AG04449 (cell line): ENCODE results near the gene TMEM38B.

Experiments used
- CTCF ChIA-PET: fragments of 350-600 bp; formaldehyde crosslinking; extraction: SDS; loops from one replicate; lab custom pipeline; 2021; ENCODE audit warnings: antibody characterized with exemption; lab: Yijun Ruan, JAX
- POLR2A ChIA-PET: fragments of 400-600, 350-600 bp; formaldehyde crosslinking; extraction: SDS; loops from one replicate; lab custom pipeline; 2020; ENCODE audit warnings: antibody characterized with exemption, inconsistent platforms; lab: Yijun Ruan, JAX
- DNase-seq: peaks from one replicate; pipeline ENCODE4 v3.0.0-alpha.2; 2010; ENCODE audit warnings: low read depth, low spot score
- H3K4me3 ChIP-seq: 2 replicates; pipeline ENCODE4 v1.5.1; 2011; ENCODE audit warnings: low read depth, mild to moderate bottlenecking, control low read depth, low read length
- TF ChIP-seq, protein P1 (sequence below): IDR thresholded peaks from one replicate; pipeline ENCODE4 v1.5.1; 2011; ENCODE audit warnings: mild to moderate bottlenecking, moderate library complexity, low read length, control low read depth, inconsistent platforms; ENCODE audit not compliant: insufficient read depth; ENCODE audit errors: missing control alignments

Gene TMEM38B

DNA sequence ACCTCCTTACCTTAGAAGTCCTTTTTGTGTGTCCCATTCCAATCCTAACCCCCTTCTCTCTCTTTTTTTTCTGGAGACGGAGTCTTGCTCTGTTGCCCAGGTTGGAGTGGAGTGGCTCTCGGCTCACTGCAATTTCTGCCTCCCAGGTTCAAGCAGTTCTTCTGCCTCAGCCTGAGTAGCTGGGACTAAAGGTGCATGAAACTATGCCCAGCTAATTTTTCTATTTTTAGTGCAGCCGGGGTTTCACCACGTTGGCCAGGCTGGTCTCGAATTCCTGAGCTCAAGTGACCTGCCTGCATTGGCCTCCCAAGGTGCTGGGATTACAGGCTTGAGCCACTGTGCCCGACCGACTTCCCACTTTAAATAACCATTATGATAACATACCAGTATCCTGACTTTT is 17.5 kb downstream of the TMEM38B start:
- ChIA-PET POLR2A (no interaction called here), CTCF (interaction anchor here (1.0 to 2.0 kb wide), 2 partner anchors 9 to 14 kb away, joined by 3 to 6 read pairs; no protein-coding TSS in a partner anchor)
- no peak overlapping the region for H3K4me3 ChIP-seq
- TF ChIP-seq, protein P1, sequence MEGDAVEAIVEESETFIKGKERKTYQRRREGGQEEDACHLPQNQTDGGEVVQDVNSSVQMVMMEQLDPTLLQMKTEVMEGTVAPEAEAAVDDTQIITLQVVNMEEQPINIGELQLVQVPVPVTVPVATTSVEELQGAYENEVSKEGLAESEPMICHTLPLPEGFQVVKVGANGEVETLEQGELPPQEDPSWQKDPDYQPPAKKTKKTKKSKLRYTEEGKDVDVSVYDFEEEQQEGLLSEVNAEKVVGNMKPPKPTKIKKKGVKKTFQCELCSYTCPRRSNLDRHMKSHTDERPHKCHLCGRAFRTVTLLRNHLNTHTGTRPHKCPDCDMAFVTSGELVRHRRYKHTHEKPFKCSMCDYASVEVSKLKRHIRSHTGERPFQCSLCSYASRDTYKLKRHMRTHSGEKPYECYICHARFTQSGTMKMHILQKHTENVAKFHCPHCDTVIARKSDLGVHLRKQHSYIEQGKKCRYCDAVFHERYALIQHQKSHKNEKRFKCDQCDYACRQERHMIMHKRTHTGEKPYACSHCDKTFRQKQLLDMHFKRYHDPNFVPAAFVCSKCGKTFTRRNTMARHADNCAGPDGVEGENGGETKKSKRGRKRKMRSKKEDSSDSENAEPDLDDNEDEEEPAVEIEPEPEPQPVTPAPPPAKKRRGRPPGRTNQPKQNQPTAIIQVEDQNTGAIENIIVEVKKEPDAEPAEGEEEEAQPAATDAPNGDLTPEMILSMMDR = no peak
- no peak for DNase-seq

DNA sequence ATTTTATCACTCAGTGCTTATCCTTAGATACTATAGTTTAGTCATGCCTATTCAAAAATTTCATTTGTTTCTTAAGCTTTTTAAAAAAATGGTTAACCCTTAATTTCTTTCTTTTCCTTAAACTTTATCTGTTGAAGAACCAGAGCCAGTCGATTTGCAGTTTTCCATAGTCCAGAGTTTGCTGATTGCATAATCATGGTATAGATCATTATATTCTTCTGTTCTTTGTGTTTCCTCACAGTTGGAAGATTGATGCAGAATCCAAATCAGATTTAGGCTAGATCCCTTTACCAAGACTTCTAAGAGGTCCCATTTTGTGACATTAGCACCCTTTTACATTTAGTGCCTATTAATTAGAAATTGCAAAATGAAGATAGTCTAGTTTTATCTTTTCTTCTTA is 18.0 kb downstream of the TMEM38B start:
- DNase-seq = no peak
- ChIA-PET POLR2A (no interaction called here), CTCF (interaction anchor here (1.0 to 2.0 kb wide), 2 partner anchors 9 to 13 kb away, joined by 3 to 6 read pairs; no protein-coding TSS in a partner anchor)
- no peak overlapping the region for H3K4me3 ChIP-seq
- TF ChIP-seq, protein P1 = no peak

DNA sequence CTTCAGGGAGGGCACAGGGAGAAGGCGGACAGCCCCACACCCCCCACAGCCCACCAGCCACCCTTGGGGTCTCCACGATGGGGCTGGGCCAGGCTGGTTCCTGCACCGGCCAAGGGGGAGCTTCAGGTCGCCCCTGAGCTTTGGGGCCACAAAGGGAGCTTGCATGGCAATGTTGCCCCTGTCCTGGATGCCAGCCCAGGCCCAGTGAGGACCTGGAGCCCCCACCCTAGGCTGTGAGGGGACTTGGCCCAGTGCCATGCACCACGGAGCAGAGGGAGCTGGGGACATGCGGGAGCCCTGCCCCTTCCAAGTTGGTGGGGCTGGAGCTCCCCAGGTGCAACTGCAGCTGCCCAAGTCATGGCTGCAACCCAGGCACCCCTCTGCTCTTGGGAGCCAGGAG is 18.4 kb downstream of the TMEM38B start:
- ChIA-PET POLR2A (no interaction called here), CTCF (interaction anchor here (1.0 to 3.6 kb wide), 3 partner anchors 8 to 104 kb away, joined by 3 to 14 read pairs (median 6); no protein-coding TSS in a partner anchor)
- TF ChIP-seq, protein P1 = no peak
- no peak overlapping the region for H3K4me3 ChIP-seq
- DNase-seq = no peak

DNA sequence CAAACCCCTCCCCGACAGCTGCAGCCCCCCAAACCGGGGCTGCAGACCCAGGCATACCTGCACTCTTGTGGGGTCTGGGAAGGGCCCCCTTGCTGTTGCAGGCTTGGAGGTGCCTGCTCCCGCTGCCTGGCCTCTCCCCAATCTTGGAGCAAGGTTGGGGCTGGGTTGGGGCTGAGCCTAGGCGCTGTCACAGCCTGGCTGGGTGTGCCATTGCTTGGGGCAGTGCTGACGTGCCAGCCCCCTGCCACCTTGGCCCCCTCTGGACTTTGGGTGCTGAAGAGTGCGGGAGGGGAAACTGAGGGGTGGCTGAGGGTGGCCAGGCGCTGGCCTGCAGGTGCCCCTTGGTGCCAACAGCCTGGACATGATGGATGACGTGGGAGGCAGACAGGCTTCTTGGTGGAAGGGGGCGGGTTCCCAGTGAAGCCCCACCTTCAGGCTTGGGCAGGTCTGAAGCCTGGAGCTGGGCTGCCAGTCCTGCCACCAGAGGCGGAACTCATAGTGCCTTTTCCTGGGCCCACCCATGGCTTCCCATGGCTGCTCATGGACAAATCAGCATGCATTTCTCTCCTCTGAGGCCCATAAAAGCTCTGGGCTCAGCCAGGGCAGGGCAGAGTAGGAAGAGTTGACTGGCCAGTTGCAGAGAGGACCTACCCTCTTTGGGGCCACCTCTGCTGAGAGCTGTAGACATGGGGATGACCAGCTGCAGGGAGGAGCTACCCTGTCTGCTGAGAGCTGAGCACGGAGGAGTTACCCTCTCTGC is 19.1 kb downstream of the TMEM38B start:
- CTCF ChIA-PET = interaction anchor here (3.6 kb wide), 1 partner anchor 105 kb away, joined by 14 read pairs; no protein-coding TSS in a partner anchor
- TF ChIP-seq, protein P1 = no peak
- POLR2A ChIA-PET = no interaction called here

DNA sequence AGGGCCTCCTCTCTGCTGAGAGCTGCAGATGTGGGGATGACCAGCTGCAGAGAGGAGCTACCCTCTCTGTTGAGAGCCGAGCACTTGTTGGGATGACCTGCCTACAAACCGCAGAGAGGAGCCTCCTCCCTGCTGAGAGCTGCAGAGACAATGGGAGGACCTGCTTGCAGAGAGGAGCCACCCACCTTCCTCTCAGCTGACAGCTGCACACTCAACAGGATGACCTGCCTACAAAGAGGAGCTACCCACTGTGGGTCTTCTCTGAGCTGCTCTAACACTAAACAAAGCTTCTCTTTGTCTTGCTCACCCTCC is 19.6 kb downstream of the TMEM38B start:
- CTCF ChIA-PET = interaction anchor here (3.6 kb wide), 1 partner anchor 105 kb away, joined by 14 read pairs; no protein-coding TSS in a partner anchor
- DNase-seq = no peak
- POLR2A ChIA-PET = no interaction called here
- TF ChIP-seq, protein P1 = no peak
- H3K4me3 ChIP-seq = no peak overlapping the region

More for the DNA sequence above, 19.1 kb downstream of the TMEM38B start:
- no peak overlapping the region for H3K4me3 ChIP-seq
- no peak for DNase-seq

DNA sequence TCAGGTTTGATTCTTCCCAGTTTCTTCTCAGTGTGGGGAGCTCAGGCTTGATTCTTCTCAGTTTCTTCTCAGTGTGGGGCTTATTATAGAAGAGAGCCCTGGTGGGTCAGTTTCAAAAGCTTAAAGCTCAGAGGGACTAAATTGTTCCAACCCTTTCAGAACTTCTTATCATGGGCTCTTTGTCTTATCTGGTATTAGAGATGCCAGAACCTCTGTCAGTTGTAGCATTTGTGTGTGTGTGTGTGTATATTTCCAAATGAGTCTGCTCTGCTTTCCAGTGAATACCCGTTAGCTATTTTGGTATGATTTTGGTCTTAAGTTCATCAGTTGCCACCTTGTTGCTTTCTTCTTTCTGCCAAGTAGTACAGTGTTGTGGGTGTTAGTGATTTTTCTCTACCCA is 21.8 kb downstream of the TMEM38B start:
- ChIA-PET CTCF (interaction anchor here (1.2 to 3.6 kb wide), 2 partner anchors 78 to 107 kb away, joined by 3 to 14 read pairs; no protein-coding TSS in a partner anchor), POLR2A (no interaction called here)
- DNase-seq = no peak
- TF ChIP-seq, protein P1 = no peak
- H3K4me3 ChIP-seq = no peak overlapping the region
